Measurements from ENCODE around the gene RRP12.
A peak's percentile ranks its signal among the peaks of the same experiment; 100 is the strongest.

RRP12 gene

DNA sequence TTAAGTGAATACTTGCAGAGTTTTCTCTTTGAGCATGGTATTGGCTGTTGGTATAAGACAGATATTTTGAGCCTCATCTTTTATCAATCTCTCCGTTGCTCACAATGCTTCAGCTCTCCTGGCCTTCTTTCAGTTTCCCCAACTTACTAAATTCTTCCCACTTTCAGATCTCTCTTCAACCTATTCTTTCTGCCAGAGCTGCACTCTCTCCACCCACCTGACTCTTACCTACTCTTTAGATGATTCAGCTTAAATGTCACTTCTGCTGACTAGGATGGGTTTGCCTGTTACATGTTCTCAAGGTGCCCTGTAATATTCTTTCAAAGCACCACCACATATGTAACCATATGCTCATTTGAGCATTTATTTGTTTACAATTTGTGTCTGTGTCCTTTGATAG is 43.1 kb upstream of the RRP12 start:
- CTCF ChIA-PET = interaction anchor here (0.6 to 2.1 kb wide), 8 partner anchors 10 to 110 kb away, joined by 3 to 9 read pairs (median 4); no protein-coding TSS in a partner anchor
- 0 out of 2 replicates have a peak overlapping the region, but pooled peaks have one; percentile 1 for H3K4me3 ChIP-seq (ENCODE audit: low read depth, low read length)

DNA sequence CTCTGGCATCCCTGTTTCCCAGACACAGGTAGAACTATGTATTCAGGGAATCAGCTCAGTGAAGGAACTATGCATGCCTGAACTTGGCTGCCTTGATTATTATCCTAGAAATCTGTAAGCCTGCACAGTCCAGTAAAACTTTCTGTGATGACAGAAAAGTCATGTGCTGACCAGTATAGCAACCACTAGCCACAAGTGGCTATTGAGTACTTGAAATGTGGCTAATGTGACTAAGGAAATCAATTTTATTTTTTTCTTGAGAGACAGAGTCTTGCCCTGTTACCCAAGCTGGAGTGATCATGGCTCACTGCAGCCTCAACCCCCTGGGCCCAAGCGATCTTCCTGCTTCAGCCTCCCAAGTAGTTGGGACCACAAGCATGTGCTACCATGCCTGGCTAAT is 41.1 kb upstream of the RRP12 start:
- no peak overlapping the region for H3K4me3 ChIP-seq (ENCODE audit: low read depth, low read length)
- ChIA-PET CTCF (interaction anchor here (0.6 to 1.2 kb wide), 3 partner anchors 10 to 111 kb away, joined by 3 to 4 read pairs (median 3); no protein-coding TSS in a partner anchor), POLR2A (no interaction called here)
- TF ChIP-seq, protein P1, sequence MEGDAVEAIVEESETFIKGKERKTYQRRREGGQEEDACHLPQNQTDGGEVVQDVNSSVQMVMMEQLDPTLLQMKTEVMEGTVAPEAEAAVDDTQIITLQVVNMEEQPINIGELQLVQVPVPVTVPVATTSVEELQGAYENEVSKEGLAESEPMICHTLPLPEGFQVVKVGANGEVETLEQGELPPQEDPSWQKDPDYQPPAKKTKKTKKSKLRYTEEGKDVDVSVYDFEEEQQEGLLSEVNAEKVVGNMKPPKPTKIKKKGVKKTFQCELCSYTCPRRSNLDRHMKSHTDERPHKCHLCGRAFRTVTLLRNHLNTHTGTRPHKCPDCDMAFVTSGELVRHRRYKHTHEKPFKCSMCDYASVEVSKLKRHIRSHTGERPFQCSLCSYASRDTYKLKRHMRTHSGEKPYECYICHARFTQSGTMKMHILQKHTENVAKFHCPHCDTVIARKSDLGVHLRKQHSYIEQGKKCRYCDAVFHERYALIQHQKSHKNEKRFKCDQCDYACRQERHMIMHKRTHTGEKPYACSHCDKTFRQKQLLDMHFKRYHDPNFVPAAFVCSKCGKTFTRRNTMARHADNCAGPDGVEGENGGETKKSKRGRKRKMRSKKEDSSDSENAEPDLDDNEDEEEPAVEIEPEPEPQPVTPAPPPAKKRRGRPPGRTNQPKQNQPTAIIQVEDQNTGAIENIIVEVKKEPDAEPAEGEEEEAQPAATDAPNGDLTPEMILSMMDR (IDR thresholded peaks at IDR 0.05; ENCODE audit: insufficient read depth, low read length, missing control alignments) = no peak
- DNase-seq (ENCODE audit: low read depth, low spot score) = no peak

More for the DNA sequence above, 43.1 kb upstream of the RRP12 start:
- TF ChIP-seq, protein P1 (IDR thresholded peaks at IDR 0.05; ENCODE audit: insufficient read depth, low read length, missing control alignments) = no peak
- POLR2A ChIA-PET = no interaction called here
- no peak for DNase-seq (ENCODE audit: low read depth, low spot score)

DNA sequence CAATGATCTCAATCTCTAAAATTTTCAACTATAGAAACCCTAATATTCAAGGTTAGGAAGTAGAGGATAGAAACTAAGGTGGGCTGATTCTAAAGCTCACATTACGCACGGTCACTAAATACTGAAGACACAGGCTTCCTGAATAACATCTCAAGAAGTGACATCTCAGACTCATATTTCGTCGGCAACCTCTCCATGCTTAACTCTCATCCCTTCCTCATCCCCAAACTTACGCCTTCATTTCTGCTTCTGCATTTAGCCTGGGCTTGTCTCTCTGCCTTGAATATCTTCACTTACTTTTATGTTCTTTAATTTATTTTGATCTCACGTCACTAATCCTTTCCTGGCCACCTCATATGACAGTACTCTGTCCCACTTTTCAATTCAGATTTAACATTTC is 34.1 kb upstream of the RRP12 start:
- CTCF ChIA-PET = interaction anchor here (1.4 to 2.0 kb wide), 2 partner anchors 9 to 10 kb away, joined by 3 to 9 read pairs; no protein-coding TSS in a partner anchor
- POLR2A ChIA-PET = interaction anchor here (1.1 kb wide), 1 partner anchor 12 kb away, joined by 3 read pairs; no protein-coding TSS in a partner anchor
- no peak for DNase-seq (ENCODE audit: low read depth, low spot score)
- H3K4me3 ChIP-seq (ENCODE audit: low read depth, low read length) = no peak overlapping the region
- TF ChIP-seq, protein P1 (IDR thresholded peaks at IDR 0.05; ENCODE audit: insufficient read depth, low read length, missing control alignments) = no peak

DNA sequence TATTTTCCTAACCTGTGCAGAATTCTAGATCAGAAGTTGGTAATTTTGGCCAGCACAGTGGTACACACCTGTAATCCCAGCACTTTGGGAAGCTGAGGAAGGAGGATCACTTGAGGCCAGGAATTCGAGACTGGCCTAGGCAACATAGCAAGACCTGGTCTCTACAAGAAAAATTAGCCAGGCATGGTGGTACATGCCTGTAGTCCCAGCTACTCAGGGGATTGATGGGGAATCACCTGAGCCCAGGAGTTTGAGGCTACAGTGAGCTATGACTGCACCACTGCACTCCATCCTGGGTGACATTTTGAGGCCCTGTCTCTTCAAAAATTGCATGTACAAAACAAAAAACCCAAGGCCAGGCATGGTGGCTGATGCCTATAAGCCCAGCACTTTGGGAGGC is 33.4 kb upstream of the RRP12 start:
- CTCF ChIA-PET = interaction anchor here (1.0 to 2.0 kb wide), 5 partner anchors 10 to 27 kb away, joined by 3 to 9 read pairs (median 4); no protein-coding TSS in a partner anchor
- POLR2A ChIA-PET = interaction anchor here (1.1 kb wide), 1 partner anchor 12 kb away, joined by 3 read pairs; no protein-coding TSS in a partner anchor
- TF ChIP-seq, protein P1 (IDR thresholded peaks at IDR 0.05; ENCODE audit: insufficient read depth, low read length, missing control alignments) = no peak

DNA sequence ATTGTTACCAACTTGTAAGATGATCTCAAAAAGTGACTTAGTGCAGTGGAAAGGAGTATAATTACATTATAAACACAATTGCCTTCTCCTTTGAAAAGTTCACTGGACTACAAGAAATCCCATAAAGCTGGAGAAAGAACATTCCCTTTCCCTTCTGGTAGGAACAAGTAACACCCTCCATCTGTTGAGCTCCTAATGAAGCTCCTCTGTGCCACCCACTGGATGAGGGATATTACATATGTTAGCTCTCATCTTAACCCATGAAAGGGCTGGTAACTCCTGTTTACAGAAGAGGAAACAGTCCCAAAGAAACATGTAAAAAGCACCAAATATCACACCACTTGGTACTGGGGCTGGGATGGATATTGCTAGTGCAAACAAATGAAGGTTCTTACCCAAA is 32.9 kb upstream of the RRP12 start:
- DNase-seq (ENCODE audit: low read depth, low spot score) = no peak
- POLR2A ChIA-PET = interaction anchor here (1.1 kb wide), 1 partner anchor 11 kb away, joined by 3 read pairs; no protein-coding TSS in a partner anchor
- no peak overlapping the region for H3K4me3 ChIP-seq (ENCODE audit: low read depth, low read length)
- TF ChIP-seq, protein P1 (IDR thresholded peaks at IDR 0.05; ENCODE audit: insufficient read depth, low read length, missing control alignments) = no peak
- CTCF ChIA-PET = interaction anchor here (0.6 to 2.0 kb wide), 6 partner anchors 9 to 31 kb away, joined by 3 to 9 read pairs (median 4); no protein-coding TSS in a partner anchor

More for the DNA sequence above, 33.4 kb upstream of the RRP12 start:
- DNase-seq (ENCODE audit: low read depth, low spot score) = no peak
- H3K4me3 ChIP-seq (ENCODE audit: low read depth, low read length) = no peak overlapping the region

DNA sequence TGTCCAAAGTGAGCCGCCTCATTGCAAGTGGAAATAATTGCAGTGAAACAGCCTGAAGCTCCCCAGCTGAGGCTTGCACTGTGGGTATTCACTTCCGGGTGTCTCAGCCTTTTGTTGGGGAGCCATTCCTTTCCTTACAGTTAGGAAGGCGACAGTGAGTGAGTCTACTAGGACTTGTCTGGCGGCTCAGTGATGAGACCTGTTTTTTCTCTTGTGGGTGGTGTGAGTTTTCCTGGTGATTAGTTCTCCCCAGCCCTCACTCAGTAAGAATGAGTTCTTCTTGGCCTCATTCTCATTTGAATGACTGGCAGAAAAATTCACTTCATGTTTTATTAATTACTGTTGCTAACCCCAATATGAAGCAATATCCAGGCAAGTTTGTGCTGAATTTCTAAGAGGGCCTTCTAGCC is 27.4 kb upstream of the RRP12 start:
- H3K4me3 ChIP-seq (ENCODE audit: low read depth, low read length) = peak overlapping the region; percentile 96

More for the DNA sequence above, 27.4 kb upstream of the RRP12 start:
- POLR2A ChIA-PET = interaction anchor here (0.8 kb wide), 1 partner anchor 11 kb away, joined by 5 read pairs; no protein-coding TSS in a partner anchor
- CTCF ChIA-PET = interaction anchor here (1.1 to 1.3 kb wide), 3 partner anchors 9 to 19 kb away, joined by 3 read pairs; no protein-coding TSS in a partner anchor
- DNase-seq (ENCODE audit: low read depth, low spot score) = no peak
- TF ChIP-seq, protein P1 (IDR thresholded peaks at IDR 0.05; ENCODE audit: insufficient read depth, low read length, missing control alignments) = no peak

Measured in AG04449 (cell line).